Sciatic nerve (tissue), 2 donors: ENCODE data around the gene MMRN1. TPM values are rescaled to one million over a fixed set of nuclear protein-coding genes. Genes with fewer than 3 reads are reported as not detected.

ENCODE experiments used
- ATAC-seq: fragments of 200-7000 bp; cut with Tn5 transposase; one replicate; pipeline ENCODE4 v1.9.1; 2020; ENCODE audit warnings: mild to moderate bottlenecking, moderate library complexity
- DNase-seq: peaks from one replicate; pipeline ENCODE4 v3.0.0-alpha.2; 2020; ENCODE audit warnings: low spot score
- intact Hi-C: fragments of 100-400 bp; cut with DNase I; formaldehyde crosslinking; loops from one replicate; pipeline ENCODE4 v1.14.2; 2022
- total RNA-seq: library from RNA; stranded (reverse); fragmentation: NEBNext Ultra II Directional; extraction: Animal tissue kit (Norgen Biotek cat#: 25700); gene quantifications from one replicate; pipeline ENCODE4 v1.2.1, GENCODE V29; 2021
- donor health status: DM: no; HTN: no; CAD: no.
- donor health status: DM: no; HTN: no; CAD: no.

The MMRN1 gene
- total RNA-seq, 1 donor from 2014 or later = 8.5 TPM

DNA sequence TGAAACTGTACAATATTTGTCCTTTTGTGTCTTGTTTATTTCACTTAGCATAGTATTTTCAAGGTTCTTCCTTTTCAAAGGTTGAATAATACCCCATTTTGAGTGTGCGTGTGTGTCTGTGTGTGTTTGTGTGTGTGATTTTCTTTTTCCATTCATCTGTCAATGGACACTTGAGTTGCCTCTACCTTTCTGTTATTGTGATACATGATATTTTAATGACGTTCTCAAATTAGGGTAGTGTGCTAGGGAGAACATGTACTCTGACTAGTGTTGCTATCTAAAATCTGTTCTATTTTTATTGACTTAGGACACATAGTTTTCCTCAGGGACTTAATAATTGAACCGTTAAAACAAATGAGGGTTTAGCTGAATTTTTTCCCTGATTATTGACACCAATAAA is 9.9 kb downstream of the MMRN1 start:
- DNase-seq (no peak), ATAC-seq (no peak)
- intact Hi-C loops = no loop called here

DNA sequence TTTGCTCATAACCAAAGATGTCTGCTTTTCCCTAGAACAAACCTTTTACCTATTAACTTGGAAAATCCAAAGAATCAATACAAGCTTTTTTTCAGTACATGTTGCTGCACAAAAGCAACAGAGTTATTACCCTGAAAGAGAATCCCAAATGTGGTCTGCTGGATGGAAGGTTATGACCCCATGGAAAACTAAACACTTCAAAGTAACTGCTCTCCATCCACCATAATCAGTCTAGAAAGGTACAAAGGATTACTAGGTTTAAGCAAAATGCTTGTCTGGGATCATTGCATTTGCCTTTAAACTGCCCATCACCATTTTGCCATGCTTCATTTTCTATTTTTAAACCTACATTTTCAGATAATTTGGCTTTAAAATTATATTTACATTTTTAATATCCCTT is 11.7 kb downstream of the MMRN1 start:
- DNase-seq (no peak), ATAC-seq (no peak)
- intact Hi-C loops = no loop called here

DNA sequence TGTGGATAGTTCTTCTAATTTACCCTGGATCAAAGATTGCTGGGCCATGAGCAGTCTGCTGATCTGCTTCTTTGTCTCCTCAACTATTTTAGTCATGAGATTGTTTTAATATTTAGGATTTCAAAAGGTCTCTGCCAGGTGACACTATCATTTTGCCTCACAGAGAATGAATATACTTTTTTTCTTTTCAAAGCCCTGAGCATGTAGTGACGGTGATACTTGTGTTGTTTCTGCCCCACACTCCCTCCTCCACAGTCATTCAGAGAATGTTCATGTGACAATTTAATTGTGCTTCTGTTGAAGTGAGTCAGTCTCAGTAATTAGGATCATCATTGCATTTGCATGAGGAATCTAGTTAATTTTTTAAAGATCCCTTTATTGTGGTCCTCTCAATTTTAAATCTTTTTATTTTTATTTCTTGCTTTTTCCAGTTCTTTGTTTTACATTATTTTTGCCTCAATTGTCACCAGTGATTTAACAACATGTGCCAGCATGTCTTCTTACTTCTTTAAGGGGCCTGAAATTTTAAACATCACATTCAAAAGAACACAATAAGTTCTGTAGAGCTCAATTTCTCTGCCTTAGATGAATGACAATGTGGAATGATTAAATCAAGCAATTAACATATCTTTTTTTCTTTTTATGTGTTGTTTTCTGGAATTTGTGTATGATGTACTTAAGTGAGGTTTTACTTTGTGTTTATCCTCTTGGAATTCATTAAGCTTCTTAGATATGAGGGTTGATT is 12.3 kb downstream of the MMRN1 start:
- no peak for ATAC-seq
- no peak for DNase-seq
- intact Hi-C loops = no loop called here

DNA sequence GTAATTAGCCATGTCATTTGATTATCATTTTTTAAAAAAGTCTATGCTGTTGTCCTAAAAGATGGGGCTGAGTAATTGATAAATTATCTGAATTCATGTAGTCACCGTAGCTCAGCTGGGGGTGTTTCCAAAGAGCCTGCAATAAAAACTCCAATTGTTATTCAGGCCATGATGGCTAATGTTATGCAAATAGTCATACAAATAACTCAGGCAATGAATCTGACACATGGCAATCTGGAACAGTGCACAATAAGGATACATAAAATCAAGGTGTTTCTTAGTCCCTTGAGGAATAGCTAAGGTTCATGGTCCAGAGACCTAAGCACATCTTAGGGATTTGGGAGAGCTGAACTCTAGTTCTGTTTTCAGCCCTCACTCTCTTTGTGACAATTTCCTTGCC is 15.2 kb downstream of the MMRN1 start:
- ATAC-seq (no peak), DNase-seq (no peak)
- intact Hi-C loops = no loop called here

DNA sequence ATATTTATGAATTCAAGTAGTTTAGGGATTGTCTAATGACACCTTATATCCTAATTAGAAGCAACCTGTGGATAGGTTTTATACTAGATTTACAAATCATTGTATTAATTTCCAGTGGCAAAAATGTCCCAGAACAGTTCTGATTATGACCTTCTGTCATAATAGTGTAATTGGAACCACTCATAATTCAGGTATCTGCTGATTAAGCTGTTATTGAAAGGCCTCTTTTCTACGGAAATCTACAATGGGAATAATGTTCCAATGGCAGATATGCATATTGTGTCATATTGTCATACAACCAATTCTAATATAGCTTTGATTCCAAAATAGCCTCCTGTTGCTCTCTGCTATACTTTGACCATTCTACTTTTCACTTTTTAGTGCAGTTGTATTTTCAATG is 19.0 kb downstream of the MMRN1 start:
- ATAC-seq (no peak), DNase-seq (no peak)
- intact Hi-C loops = no loop called here

DNA sequence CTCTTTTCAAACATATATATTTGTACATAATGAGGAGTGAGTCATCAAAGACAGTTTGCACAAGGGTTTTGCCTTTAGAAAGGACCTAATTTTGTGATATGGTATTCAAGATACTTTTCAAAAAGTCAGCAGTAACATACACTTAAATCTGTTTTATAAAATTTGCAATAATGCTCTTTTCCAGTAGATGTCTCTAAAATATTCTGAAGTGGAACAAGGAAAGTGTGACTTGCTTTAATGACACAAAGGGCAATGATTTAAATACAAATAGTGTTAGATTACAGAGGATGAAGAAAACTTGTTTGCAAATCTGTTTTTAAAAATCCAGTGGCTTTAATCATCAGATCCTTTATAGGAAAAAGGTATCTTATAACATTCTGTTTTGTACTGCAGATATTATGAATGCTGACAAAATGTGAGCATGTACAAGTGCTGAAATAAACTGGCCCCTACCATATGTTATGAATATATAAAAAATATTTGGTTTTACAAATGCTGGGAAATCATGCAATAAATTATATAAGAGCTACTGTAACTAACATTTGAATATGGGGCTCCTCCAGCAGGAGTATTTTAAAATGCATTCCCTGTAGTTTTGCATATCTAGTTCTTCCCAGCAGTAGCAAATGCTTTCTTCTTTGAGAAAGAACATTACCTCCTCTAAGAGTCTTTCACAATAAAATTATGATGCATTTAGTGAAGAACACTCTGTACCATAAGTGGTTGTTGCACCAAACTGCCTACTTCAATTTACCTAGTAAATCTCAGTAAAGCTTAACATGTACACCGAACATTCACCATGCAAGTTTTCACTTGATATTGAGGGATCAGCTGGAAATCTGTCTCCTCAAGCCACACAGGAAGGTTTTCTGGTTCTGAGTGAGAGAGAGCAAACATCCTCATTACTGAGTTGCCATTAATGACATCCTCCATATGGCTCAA is 20.2 kb downstream of the MMRN1 start:
- intact Hi-C loops = no loop called here
- DNase-seq (no peak), ATAC-seq (no peak)

DNA sequence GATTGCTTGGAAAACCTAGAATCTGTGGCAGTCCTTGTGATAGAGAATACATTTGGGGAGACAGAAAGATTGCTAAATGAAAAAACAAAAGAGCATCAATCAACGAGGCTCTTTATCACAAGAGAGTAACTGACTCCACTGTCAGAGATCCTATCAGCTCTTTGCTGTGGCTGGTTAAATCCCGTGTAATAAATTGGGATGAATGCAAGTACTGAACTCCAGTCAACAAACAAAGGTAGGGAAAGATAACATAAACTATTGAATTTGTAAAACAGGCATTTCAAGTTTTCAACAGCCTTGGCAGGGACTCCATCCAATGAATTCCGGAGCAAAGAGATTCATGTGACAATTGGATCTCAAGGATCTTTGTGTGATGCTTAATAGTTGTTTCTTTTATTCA is 21.3 kb downstream of the MMRN1 start:
- intact Hi-C loops = no loop called here
- no peak for DNase-seq
- no peak for ATAC-seq

DNA sequence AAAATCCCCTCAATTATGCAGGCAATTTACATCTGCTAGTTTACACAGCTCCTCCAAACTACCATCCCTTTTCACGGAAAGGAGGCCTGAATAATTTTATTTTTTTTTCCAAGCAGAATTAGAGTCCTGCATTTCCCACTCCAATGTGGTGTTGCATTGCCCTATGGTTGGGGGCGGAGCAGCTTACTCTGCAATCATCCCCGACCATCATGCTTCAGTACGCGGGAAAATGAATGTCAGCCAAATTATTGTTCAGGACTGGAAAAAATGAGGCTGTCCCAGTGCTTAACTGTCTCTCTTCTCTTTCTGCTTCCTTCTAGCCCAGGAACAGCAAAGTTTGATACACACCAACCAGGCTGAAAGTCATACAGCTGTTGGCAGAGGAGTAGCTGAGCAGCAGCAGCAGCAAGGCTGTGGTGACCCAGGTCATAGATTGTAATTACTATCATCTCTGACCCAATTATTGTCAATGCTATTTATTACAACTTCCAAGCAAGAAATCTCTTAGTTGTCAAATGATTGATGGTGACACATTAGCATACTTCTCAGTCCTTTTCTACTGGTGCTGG is 28.3 kb downstream of the MMRN1 start:
- DNase-seq (no peak), ATAC-seq (no peak)
- intact Hi-C loops = no loop called here

DNA sequence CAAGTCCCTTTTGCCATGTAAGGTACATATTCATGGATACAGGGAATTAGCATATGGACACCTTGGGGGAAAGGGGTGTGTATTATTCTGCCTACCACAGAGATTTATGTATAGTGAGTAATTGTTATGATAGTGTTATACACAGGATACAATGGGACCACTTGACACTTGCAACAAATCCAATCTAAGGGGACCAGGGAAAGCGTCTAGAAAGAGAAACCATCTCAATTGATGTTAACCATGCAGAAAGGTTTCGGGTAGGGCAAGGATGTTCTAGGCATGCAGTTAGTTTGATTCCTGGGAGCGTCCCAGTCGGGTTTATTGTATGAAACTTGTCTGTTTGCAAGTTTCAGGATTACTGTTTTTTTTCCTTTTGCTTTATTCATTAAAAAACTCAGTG is 34.2 kb downstream of the MMRN1 start:
- no peak for DNase-seq
- intact Hi-C loops = no loop called here
- ATAC-seq = no peak

DNA sequence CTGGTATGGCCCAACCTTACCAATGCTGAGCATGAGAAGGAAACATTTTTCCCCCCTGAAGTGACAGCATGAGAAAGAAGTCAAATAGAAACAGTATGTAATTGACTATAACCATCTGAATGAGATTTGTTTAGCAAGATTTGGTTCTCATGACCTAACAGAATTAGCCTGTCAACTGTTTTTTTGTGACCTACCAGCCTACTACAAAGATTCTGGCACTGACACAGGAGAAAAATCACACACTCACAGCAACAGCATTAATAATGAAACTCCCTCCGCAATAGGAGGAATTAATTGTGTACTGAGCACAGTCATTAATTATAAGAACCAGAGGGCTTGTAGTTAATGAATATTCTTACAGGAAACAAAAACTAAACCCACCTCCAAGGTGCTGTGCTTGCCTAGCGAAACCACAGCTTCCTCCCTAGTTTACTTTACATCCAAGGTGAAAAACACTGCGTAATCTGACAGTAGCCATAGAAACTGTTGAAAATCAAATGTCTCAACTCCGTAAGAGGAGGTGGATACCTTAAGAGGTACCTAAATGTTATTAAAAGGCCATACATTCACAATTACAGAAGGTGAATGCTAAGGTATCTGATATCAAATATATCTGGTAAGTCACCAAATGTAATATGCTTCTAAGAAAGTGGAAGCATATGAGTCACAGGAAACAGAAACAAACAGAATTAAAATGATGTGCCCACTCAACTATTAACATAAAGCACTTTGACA is 34.9 kb downstream of the MMRN1 start:
- intact Hi-C loops = no loop called here
- ATAC-seq (no peak), DNase-seq (no peak)

DNA sequence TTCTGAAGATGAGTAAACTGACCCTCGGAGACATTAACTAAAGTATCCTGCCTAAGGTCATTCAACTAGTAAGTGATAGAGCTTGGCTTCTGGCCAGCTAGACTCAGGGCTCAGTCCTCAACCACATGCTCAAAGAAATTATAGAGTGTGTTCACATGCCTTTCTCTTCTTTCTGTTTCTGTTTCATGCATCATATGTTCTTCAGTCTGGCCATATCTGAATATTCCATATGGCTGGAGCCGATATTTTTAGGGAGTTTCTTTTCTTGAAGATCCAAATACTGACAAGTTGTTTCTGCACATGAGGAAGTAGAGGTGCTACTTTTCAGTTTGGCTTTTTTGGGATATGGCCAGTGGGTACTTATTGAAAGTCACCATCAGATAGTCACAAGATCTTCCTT is 44.9 kb downstream of the MMRN1 start:
- DNase-seq (no peak), ATAC-seq (no peak)
- intact Hi-C loops = no loop called here

DNA sequence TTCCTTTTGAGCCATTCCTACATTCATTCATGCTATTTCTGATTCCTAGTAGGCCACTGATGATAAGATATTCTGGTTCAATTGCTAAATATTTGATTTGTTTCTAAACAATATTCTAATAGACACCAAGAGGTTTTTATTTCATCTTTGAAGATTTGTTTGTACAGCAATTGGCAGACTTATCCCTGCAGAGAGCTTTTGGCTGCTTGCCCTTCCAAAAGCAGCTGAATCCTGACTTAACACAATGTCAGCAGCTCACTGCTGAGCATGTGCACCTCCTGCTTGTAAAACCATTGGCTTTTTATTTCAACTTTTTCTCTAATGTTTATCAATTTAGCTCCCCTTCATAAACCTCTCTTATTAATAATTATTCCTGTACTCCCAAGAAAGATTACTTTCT is 45.3 kb downstream of the MMRN1 start:
- DNase-seq (no peak), ATAC-seq (no peak)
- intact Hi-C loops = no loop called here

DNA sequence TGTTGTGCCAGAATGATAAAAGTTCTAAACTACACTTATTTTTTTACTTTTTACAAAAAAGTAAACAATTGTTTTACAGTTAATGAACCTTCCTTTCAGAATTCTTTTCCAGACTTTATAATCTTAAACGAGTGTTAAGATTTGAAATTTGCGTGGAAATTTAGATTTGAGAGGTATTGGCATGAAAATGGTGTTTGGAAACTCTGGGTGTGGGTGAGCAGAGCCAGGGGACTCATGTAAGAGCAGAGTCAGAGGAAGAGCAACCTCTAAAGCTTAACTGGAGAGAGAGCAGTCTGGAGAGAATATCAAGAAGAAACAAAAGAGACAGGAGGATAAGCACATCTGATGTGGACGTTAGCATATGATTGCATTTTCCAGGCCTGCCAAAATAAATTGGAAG is 48.2 kb downstream of the MMRN1 start:
- DNase-seq (no peak), ATAC-seq (no peak)
- intact Hi-C loops = no loop called here

DNA sequence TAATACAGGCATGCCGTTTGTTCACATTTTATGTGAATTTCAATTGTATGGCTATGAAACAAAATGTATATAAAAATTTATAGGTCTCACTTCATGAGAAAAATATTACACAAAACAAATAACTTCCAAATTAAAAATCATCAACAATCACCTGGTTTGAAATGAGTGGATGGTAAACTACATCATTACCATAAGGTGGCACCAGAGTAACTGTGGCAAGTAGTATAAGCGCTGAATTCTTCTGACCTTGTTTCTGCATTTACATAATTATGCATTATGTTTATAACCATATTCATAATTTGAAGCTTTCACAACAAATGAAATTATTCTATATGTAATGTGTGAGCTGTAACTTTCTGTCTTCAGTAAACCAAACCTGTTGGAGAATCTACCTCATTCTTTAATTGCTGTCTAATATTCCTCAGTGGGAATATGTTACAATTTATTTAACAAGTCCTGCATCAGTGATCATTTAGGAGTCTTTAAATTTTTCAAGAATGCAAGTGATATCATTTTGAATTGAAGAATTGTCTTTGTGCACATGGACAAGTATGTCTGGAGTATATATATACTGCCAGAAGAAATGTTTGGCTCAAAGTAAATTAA is 55.2 kb downstream of the MMRN1 start:
- ATAC-seq = no peak
- intact Hi-C loops = no loop called here
- no peak for DNase-seq

DNA sequence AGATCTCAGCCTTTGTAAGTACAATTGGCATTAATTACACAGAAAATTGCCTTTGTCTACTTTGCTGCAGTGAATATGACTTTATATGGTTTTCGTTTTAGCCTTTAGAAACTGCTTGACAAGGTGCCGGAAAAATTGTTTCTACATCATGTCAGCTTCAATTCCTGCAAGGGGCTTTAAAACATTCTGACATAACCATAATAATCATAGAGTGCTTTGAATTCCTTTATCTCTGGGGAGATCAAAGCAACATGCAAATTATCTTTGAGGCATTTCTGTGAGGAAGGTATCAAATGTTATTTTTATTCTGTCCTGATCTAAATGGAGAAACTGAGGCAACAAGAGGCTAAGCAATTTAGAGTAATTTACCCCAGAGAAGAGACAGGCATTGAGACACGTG is 57.8 kb downstream of the MMRN1 start:
- intact Hi-C loops = no loop called here
- ATAC-seq = no peak
- DNase-seq = no peak

DNA sequence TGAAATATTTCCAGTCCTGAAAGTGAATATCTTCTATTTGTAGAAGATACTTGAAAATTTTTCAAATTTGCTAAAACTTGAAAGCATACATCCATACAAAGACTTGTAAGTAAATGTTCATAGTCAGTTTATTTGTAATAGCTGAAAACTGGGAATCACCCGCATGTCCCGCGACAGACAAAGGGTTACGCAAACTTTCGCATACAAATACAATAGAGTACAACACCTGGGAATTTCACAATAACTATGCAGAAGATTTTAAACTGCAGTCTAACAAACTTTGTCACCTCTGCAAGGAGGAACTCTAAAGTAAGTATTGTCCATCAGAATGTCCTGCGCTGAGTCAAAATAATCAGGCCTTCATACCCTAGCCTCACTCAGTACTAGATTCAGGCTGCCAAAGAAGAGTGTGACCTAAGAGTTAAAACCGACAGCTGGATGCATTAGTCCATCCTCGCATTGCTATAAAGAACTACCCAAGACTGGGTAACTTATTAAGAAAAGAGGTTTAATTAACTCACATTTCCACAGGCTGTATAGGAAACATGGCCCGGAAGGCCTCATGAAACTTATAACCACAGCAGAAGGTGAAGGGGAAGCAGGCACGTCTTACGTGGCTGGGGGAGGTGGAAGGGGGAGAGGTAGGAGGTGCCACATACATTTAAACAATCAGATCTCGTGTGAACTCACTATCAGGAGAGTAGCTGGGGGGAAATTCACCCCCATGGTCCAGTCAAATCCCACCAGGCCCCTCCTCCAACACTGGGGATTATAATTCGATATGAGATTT is 60.4 kb downstream of the MMRN1 start:
- intact Hi-C loops = no loop called here
- ATAC-seq = no peak

DNA sequence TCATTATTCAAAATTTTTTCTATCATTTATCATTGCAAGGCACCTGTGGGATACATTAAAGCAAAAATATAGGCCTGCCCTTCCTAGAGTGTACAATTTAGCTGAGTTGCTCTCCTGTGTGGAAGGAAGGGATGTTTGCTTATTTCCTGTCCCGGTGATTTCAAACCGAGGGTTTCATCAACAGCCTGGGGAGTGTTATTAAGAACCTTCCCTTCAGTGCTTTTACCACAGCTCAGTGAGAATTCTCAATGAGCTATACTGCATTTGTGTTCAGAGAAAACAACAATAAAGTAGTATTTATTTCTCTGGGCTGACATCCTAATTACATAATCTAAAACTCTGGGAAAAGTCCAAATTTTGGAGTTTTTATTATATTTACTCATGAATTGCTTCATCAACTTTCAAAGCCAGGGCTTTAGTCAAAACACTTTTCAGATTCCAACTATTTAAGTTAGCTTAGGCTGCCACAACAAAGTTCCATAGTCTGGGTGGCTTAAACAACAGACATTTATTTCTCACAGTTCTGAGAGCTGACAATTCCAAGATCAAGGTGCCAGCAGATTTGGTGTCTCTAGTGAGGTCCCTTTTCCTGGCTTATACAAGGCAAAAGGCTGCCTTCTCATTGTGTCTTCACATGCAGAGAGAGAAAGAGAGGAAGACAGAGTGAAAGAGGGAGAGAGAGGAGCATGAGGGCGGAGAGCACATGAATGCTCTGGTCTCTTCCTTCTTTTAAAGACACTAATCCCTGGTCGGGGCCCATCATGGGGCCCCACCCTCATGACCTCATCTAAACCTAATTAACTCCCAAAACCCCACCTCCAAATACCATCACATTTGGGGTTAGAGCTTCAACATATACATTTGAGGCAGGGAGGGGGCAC is 62.6 kb downstream of the MMRN1 start:
- intact Hi-C loops = no loop called here

More for the DNA sequence above, 60.4 kb downstream of the MMRN1 start:
- no peak for DNase-seq

More for the DNA sequence above, 62.6 kb downstream of the MMRN1 start:
- ATAC-seq (no peak), DNase-seq (no peak)
